Embryonic facial prominence (tissue), 1 donor: ENCODE results near the gene IL6.
"Not testable (repeated sequence)": the region's sequence is repeated elsewhere in the genome, so short reads cannot be mapped to it uniquely, and the experiment has no call there.

ENCODE experiments used
- DNase-seq: peaks from one replicate; pipeline ENCODE4 v3.0.0-alpha.2; 2016; ENCODE audit errors: extremely low spot score

Gene IL6

GRCh38 chr7:22726345-22726906 lies 574 bp upstream of the IL6 start:
- no peak for DNase-seq

DNA sequence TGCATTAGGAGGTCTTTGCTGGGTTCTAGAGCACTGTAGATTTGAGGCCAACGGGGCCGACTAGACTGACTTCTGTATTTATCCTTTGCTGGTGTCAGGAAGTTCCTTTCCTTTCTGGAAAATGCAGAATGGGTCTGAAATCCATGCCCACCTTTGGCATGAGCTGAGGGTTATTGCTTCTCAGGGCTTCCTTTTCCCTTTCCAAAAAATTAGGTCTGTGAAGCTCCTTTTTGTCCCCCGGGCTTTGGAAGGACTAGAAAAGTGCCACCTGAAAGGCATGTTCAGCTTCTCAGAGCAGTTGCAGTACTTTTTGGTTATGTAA lies 675 bp downstream of the IL6 start:
- no peak for DNase-seq

- DNase-seq: no peak
These were observed 1.5 kb downstream of the IL6 start for GRCh38 chr7:22728401-22729029.

DNA sequence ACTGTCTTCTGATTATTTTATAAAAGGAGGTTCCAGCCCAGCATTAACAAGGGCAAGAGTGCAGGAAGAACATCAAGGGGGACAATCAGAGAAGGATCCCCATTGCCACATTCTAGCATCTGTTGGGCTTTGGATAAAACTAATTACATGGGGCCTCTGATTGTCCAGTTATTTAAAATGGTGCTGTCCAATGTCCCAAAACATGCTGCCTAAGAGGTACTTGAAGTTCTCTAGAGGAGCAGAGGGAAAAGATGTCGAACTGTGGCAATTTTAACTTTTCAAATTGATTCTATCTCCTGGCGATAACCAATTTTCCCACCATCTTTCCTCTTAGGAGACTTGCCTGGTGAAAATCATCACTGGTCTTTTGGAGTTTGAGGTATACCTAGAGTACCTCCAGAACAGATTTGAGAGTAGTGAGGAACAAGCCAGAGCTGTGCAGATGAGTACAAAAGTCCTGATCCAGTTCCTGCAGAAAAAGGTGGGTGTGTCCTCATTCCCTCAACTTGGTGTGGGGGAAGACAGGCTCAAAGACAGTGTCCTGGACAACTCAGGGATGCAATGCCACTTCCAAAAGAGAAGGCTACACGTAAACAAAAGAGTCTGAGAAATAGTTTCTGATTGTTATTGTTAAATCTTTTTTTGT lies 2.3 kb downstream of the IL6 start:
- DNase-seq: no peak

GRCh38 chr7:22730066-22730710 lies 3.2 kb downstream of the IL6 start:
- DNase-seq: no peak

DNA sequence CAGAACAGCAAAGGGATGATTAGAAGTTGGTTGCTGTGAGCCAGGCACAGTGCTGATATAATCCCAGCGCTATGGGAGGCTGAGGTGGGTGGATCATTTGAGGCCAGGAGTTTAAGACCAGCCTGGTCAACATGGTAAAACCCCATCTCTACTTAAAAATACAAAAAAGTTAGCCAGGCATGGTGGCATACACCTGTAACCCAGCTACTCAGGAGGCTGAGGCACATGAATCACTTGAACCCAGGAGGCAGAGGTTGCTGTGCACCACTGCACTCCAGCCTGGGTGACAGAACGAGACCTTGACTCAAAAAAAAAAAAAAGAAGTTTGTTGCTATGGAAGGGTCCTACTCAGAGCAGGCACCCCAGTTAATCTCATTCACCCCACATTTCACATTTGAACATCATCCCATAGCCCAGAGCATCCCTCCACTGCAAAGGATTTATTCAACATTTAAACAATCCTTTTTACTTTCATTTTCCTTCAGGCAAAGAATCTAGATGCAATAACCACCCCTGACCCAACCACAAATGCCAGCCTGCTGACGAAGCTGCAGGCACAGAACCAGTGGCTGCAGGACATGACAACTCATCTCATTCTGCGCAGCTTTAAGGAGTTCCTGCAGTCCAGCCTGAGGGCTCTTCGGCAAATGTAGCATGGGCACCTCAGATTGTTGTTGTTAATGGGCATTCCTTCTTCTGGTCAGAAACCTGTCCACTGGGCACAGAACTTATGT lies 4.1 kb downstream of the IL6 start:
- no peak for DNase-seq

- DNase-seq: no peak
These were observed 4.8 kb downstream of the IL6 start for GRCh38 chr7:22731766-22732165.

- DNase-seq: no peak
These were observed 5.6 kb downstream of the IL6 start for GRCh38 chr7:22732556-22733126.

- DNase-seq: no peak
These were observed 6.8 kb downstream of the IL6 start for GRCh38 chr7:22733761-22734160.

- no peak for DNase-seq
These were observed 16.0 kb downstream of the IL6 start for GRCh38 chr7:22743014-22743413.

DNA sequence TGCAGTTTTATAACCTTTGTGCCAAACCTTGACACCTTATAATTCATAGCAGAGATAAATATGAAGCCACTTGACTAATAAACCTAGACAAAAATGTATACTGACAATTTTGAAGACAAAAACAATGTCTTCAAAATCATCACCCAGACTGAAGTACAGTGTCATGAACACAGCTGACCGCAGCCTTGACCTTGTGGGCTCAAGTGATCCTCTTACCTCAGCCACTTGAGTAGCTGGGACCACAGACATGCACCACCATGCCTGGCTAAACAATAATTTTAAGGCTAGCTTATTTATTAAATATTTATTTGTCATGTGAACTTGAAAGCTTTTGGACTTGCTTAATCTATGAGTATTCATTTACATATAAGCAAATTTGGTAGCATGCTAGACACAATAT lies 24.3 kb downstream of the IL6 start:
- DNase-seq: no peak

DNA sequence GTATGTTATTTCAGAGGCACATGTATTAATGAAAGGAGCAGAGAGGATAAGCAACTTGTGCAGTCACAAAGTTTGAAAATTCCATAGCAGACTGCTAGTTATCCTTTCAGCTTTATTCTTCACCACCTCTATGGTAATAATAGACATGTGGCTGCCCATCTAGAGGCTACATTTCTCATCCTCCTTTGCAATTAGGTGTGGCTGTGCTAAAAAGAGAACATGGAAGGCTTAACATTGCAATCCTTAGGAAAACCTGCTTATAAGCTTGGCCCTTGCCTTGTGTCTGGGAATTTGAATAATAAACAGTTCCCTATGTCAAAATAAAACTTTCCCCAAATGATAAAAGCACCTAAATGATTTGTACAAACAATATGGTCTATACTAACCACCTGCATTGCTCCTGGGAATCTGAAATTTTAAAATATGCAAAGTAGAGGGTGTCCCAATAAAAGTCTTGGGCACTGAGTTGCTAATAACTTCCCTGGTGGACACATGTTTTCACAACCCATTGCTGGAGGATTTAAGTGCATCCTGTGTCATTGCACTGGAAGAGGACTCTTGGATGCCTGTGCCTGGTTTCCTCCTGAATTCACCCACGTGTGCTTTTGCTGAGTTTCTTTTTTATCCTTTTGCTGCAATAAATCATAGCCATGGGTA lies 30.5 kb downstream of the IL6 start:
- DNase-seq: no peak

DNA sequence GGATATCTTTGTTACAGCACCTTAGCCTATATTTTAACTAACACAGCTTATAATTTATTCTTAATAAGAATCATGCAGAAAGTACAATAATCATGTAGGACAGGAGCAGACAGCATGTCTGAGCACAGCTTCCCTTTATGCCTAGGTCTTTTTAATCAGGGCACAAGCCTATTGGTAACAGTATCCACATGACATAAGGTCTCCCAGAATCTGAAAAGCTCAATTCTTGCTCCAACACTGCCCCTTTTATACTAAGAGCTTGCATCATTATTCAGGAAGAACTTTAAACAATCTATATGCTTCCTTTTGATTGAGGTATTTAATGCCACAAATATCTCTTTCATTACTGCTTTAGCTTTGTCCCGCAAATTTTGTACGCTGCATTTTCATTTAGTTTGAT lies 31.6 kb downstream of the IL6 start:
- no peak for DNase-seq

DNA sequence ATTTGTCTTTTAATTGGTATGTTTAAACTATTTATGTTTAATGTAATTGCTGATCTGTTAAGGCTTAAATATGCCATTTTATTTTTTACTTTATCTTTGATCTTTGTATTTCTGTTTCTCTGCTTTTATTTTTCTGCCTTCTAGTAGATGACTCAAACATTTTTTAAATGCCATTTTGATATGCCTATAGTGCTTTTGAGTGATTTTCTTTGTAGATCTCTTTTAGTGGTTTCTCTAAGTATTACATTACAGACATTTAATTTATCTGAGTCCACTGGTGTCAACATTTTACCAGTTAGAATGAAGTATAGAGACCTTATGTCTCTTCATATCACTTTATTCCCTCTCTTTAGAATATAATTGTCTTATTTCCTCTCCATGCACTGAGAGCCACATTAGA lies 32.7 kb downstream of the IL6 start:
- no peak for DNase-seq

DNA sequence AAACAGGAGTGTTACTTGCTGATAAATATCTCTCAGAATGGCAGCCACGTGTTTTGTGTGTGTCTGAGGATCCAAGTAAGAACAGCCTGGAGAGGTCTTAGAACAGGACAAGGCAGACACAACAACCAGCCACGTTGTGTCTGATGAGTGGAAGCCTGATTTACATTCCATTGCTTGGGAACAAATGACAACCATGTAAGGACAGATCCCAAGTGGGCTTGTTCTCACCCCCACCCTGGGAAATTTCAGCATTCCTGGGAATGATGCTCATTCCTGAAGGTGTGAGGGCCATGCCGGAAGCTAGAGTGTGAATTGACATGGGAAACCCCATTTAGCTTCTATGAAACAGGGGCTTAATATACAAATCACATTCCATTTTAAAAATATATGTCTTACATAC lies 35.9 kb downstream of the IL6 start:
- DNase-seq: no peak

DNA sequence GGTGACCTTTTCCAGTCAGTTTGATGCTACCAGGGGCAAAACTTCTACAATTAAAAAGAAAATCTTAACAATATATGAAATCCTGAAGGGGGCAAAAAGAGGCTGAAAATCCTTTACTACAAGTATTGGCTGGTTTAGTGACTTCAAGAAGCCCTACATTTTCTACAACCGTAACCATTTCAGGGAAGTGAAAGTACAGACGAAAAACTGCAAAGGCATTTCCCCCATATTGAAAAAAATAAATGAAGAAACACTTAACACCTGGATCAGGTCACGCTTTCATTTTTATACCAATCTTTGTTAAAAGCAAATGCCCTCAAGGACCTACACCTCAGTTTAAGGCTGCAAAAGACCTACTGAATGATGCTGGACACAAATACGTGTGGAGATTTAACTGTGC lies 38.6 kb downstream of the IL6 start:
- no peak for DNase-seq

- DNase-seq: no peak
These were observed 44.3 kb downstream of the IL6 start for GRCh38 chr7:22771194-22771871.

GRCh38 chr7:22771872-22772228 lies 44.9 kb downstream of the IL6 start:
- no peak for DNase-seq

GRCh38 chr7:22772885-22773284 lies 45.9 kb downstream of the IL6 start:
- DNase-seq: no peak

DNA sequence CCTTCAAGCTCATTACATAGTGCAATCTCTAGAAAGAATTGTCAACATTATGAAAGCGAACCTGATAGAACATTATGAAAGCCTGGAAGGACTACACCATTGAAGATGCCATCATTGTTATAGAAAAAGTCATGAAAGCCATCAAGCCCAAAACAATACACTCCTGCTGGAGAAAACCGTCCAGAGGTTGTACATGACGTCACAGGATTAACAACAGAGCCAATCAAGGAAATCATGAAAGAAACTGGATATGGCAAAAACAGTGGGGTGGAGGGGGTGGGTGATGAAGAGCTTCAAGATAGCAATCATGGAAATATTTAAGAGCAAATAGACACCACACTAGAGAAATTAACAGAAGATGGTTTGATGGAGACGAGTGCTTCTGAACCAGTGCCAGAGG lies 50.0 kb downstream of the IL6 start:
- no peak for DNase-seq

DNA sequence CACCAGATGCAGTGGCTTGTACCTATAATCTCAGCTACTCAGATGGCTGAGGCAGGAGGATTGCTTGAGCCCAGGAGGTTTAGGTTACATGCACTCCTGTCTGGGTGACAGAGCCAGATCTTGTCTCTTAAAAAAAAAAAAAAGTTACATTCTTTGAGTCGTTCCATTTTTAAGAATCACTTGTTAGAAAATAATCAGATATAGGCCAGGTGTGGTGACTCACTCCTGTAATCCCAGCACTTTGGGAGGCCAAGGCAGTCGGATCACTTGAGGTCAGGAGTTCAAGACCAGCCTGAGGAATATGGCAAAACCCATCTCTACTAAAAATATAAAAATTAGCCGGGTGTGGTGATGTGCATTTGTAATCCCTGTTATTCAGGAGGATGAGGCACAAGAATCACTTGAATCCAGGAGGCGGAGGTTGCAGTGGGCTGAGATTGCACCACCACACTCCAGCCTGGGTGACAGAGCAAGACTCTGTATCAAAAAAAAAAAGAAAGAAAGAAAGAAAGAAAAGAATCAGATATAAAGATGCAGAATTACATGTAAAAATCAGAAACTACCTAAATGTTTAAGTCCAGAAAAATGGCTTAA lies 52.8 kb downstream of the IL6 start:
- not testable (repeated sequence) for DNase-seq
